K562 (cell line): ENCODE results near the gene HOPX. TPM values are rescaled to one million over a fixed set of nuclear protein-coding genes. Genes with fewer than 3 reads are reported as not detected.

ENCODE experiments used
- ATAC-seq: fragments of 200-7000 bp; cut with Tn5 transposase; 3 replicates; pipeline ENCODE4 v1.9.1; 2020; ENCODE audit warnings: moderate library complexity
- BruUV-seq: library from RNA; stranded (reverse); fragments of 400-500 nt; replicated peaks from 2 replicates; lab custom pipeline; 2021; lab: Mats Ljungman, UMichigan
- CTCF ChIA-PET: fragments of 300-600 bp; formaldehyde crosslinking; extraction: SDS; loops from one replicate; lab custom pipeline; 2021; ENCODE audit warnings: low intra/inter-chr PET ratio; lab: Yijun Ruan, JAX
- POLR2A ChIA-PET: fragments of 300-600, 350-650 bp; sonication (Branson Sonifier 250); formaldehyde crosslinking; extraction: SDS; loops from one replicate; lab custom pipeline; 2021; ENCODE audit warnings: antibody characterized with exemption, inconsistent platforms; lab: Yijun Ruan, JAX
- DNase-seq, 4 experiments: peaks; one replicate each; pipeline versions ENCODE4 v3.0.0 to v3.0.0-alpha.2; 2011 to 2018; ENCODE audit warnings: low spot score in 3 of 4, mixed read lengths in 3 of 4; ENCODE audit errors: extremely low read depth in 1 of 4
- FAIRE-seq: peaks from 2 replicates; lab custom pipeline; 2011; peaks lifted over from hg19 to GRCh38; lab: Jason Lieb, UNC
- H2AFZ ChIP-seq: 2 replicates; pipeline ENCODE4 v1.6.0; 2011; ENCODE audit warnings: low read depth, low read length, control low read depth, inconsistent platforms
- H3K27ac ChIP-seq: fragments of 200-600 bp; 3 replicates; pipeline ENCODE4 v1.8.0; 2011; ENCODE audit warnings: low read depth, mild to moderate bottlenecking, control low read depth, inconsistent platforms, low read length, moderate library complexity, mixed read lengths; ENCODE audit errors: extremely low read depth
- H3K27me3 ChIP-seq, 2 experiments: fragments of 300-600 bp in 1 of 2; 2 replicates in 1 of 2; 3 replicates in 1 of 2; pipeline versions ENCODE4 v1.6.0 to v1.8.0; 2011; ENCODE audit warnings: inconsistent platforms in 2 of 2, low read length in 2 of 2, mild to moderate bottlenecking in 1 of 2, mixed read lengths in 1 of 2, moderate library complexity in 1 of 2; ENCODE audit not compliant: control insufficient read depth in 2 of 2, insufficient read depth in 2 of 2
- H3K36me3 ChIP-seq: fragments of 300-600 bp; 3 replicates; pipeline ENCODE4 v1.8.0; 2011; ENCODE audit warnings: mild to moderate bottlenecking, low read length, inconsistent platforms; ENCODE audit not compliant: control insufficient read depth, insufficient read depth
- H3K4me1 ChIP-seq, 2 experiments: fragments of 200-600 bp in 1 of 2; replicated peaks in 1 of 2; 2 replicates in 1 of 2; 3 replicates in 1 of 2; pipeline versions ENCODE4 v1.5.1 to v1.8.0; 2011; ENCODE audit warnings: inconsistent platforms in 2 of 2, low read length in 2 of 2, mild to moderate bottlenecking in 1 of 2, mixed read lengths in 1 of 2, moderate library complexity in 1 of 2; ENCODE audit not compliant: control insufficient read depth in 2 of 2, insufficient read depth in 2 of 2
- H3K4me2 ChIP-seq: 2 replicates; pipeline ENCODE4 v1.6.1; 2011; ENCODE audit warnings: low read length, control low read depth, inconsistent platforms, mixed read lengths; ENCODE audit not compliant: insufficient read depth
- H3K4me3 ChIP-seq: fragments of 200-600 bp; sonication (generic), shearing (Covaris generic); 2 replicates; pipeline ENCODE4 v1.5.1; 2016; ENCODE audit warnings: control low read depth, inconsistent platforms
- H3K79me2 ChIP-seq: fragments of 200-600 bp; 3 replicates; pipeline ENCODE4 v1.8.0; 2011; ENCODE audit warnings: low read length, inconsistent platforms; ENCODE audit not compliant: control insufficient read depth, insufficient read depth
- H3K9ac ChIP-seq, 2 experiments: 2 replicates each; pipeline versions ENCODE4 v1.6.0 to v1.6.1; 2011; ENCODE audit warnings: low read depth in 2 of 2, low read length in 2 of 2, control low read depth in 1 of 2, inconsistent platforms in 1 of 2, mild to moderate bottlenecking in 1 of 2, mixed read lengths in 1 of 2; ENCODE audit not compliant: insufficient read depth in 1 of 2
- H3K9me1 ChIP-seq: one replicate; pipeline ENCODE4 v1.6.0; 2011; ENCODE audit warnings: inconsistent platforms, mild to moderate bottlenecking, low read length, moderate library complexity; ENCODE audit not compliant: control insufficient read depth, insufficient read depth
- H3K9me3 ChIP-seq: replicated peaks from 2 replicates; pipeline ENCODE4 v1.5.1; 2011; ENCODE audit warnings: low read depth, low read length, inconsistent platforms; ENCODE audit not compliant: control insufficient read depth, insufficient read depth
- H4K20me1 ChIP-seq: replicated peaks from 2 replicates; pipeline ENCODE4 v1.6.1; 2011; ENCODE audit warnings: low read length, inconsistent platforms, mixed read lengths; ENCODE audit not compliant: control insufficient read depth, insufficient read depth
- ARID2 ChIP-seq: fragments of 450-650 bp; IDR thresholded peaks from 2 replicates; pipeline ENCODE4 v1.6.1; 2017; ENCODE audit warnings: antibody characterized with exemption, mild to moderate bottlenecking
- CTCFL ChIP-seq: IDR thresholded peaks from 2 replicates; pipeline ENCODE4 v1.6.1; 2011; ENCODE audit warnings: borderline replicate concordance, low read depth, mild to moderate bottlenecking, moderate library complexity, low read length; ENCODE audit not compliant: insufficient read depth, poor library complexity, severe bottlenecking
- EGR1 ChIP-seq: fragments of 450-650 bp; conservative IDR thresholded peaks from 2 replicates; pipeline ENCODE4 v1.6.1; 2017; ENCODE audit warnings: mild to moderate bottlenecking
- ETS2 ChIP-seq: IDR thresholded peaks from 2 replicates; pipeline ENCODE4 v1.6.1; 2016; ENCODE audit warnings: borderline replicate concordance, missing genetic modification characterization, mild to moderate bottlenecking, moderate library complexity, missing compliant biosample characterization; ENCODE audit not compliant: poor library complexity, severe bottlenecking
- FOXO4 ChIP-seq: fragments of 450-650 bp; formaldehyde crosslinking; IDR thresholded peaks from 2 replicates; pipeline ENCODE4 v1.4.0; 2020; ENCODE audit warnings: mild to moderate bottlenecking, moderate library complexity
- HEY1 ChIP-seq: fragments of 250-450 bp; sonication (Bioruptor Pico); IDR thresholded peaks from 2 replicates; pipeline ENCODE4 v1.5.0; 2020; ENCODE audit warnings: mild to moderate bottlenecking, moderate library complexity, borderline replicate concordance
- MAZ ChIP-seq, 2 experiments: fragments of 450-650 bp in 1 of 2; sonication (generic) in 1 of 2; formaldehyde crosslinking; IDR thresholded peaks in 1 of 2; conservative IDR thresholded peaks in 1 of 2; 2 replicates each; pipeline versions ENCODE4 v1.4.0 to v1.5.0; 2020; ENCODE audit warnings: mild to moderate bottlenecking in 1 of 2, missing genetic modification reagents in 1 of 2
- NCOA6 ChIP-seq: fragments of 450-650 bp; IDR thresholded peaks from 2 replicates; pipeline ENCODE4 v1.6.1; 2017; ENCODE audit warnings: mild to moderate bottlenecking
- NR3C1 ChIP-seq: sonication (generic); formaldehyde crosslinking; IDR thresholded peaks from 2 replicates; pipeline ENCODE4 v1.8.1; 2022; ENCODE audit warnings: missing genetic modification reagents
- PHTF2 ChIP-seq: fragments of 250-450 bp; sonication (Bioruptor Pico); IDR thresholded peaks from 2 replicates; pipeline ENCODE4 v1.5.0; 2021; ENCODE audit warnings: mild to moderate bottlenecking
- POLR2H ChIP-seq: IDR thresholded peaks from 2 replicates; pipeline ENCODE4 v1.6.1; 2016; ENCODE audit warnings: missing genetic modification characterization, low read depth, mild to moderate bottlenecking, control low read depth, missing compliant biosample characterization, moderate library complexity
- PYGO2 ChIP-seq: fragments of 450-650 bp; IDR thresholded peaks from 2 replicates; pipeline ENCODE4 v1.6.1; 2016; ENCODE audit warnings: mild to moderate bottlenecking, missing genetic modification characterization, moderate library complexity, missing compliant biosample characterization
- RBM15 ChIP-seq: fragments of 200-400 bp; formaldehyde crosslinking; IDR thresholded peaks from 2 replicates; pipeline ENCODE4 v1.6.1; 2018; ENCODE audit warnings: mild to moderate bottlenecking, low read length, moderate library complexity; ENCODE audit not compliant: insufficient read depth
- TEAD4 ChIP-seq, 2 experiments: sonication (generic) in 1 of 2; formaldehyde crosslinking in 1 of 2; IDR thresholded peaks; 2 replicates each; pipeline versions ENCODE4 v1.6.1 to v1.8.0; 2012 to 2022; ENCODE audit warnings: borderline replicate concordance in 1 of 2, inconsistent platforms in 1 of 2, low read length in 1 of 2, mild to moderate bottlenecking in 1 of 2, missing genetic modification reagents in 1 of 2
- ZBTB33 ChIP-seq: sonication (generic); formaldehyde crosslinking; IDR thresholded peaks from 2 replicates; pipeline ENCODE4 v1.8.1; 2023; ENCODE audit warnings: mild to moderate bottlenecking, missing genetic modification reagents
- WGBS: fragments of 100-300 bp; shearing (Covaris generic); methylation state at CpG from one replicate; pipeline ENCODE4 v1.1.6; 2016; ENCODE audit warnings: low coverage, mixed read lengths; ENCODE audit not compliant: insufficient coverage; ENCODE audit errors: missing lambda C conversion rate; 5-methylcytosine and 5-hydroxymethylcytosine counted together
- in situ Hi-C: fragments of 300-500 bp; cut with MboI; formaldehyde crosslinking; loops from 4 replicates; pipeline ENCODE4 v1.15.0; 2018; ENCODE audit warnings: inconsistent platforms, mixed read lengths
- intact Hi-C: fragments of 100-400 bp; cut with micrococcal nuclease; formaldehyde crosslinking; loops from 2 replicates; pipeline ENCODE4 v1.14.2; 2022
- polyA plus RNA-seq, 8 experiments: library from polyadenylated mRNA; depleted of rRNA in 4 of 8; stranded (reverse) in 5 of 8; unstranded in 3 of 8; fragments of >200 nt; fragmentation: Nextera tagmentation in 2 of 8; fragmentation: Illumina TruSeq in 1 of 8; extraction: Ambion mirVana in 2 of 8; extraction: Trizol in 1 of 8; gene quantifications; 2 replicates each; pipeline versions ENCODE4 v1.2.1 to v1.2.3, GENCODE V29; 2011 to 2014; ENCODE audit warnings: inconsistent platforms in 1 of 8, missing spikeins in 1 of 8
- total RNA-seq, 7 experiments: library from RNA; depleted of rRNA in 6 of 7; stranded (reverse); fragments of >200 nt in 6 of 7; fragmentation: Illumina TruSeq in 2 of 7; extraction: Trizol in 2 of 7; gene quantifications; 2 replicates each; pipeline versions ENCODE4 v1.2.1 to v1.2.3, GENCODE V29; 2011 to 2021; ENCODE audit warnings: low replicate concordance in 1 of 7

HOPX gene
- total and polyA plus RNA-seq, 9 of the 15 experiments (the other 6 are each of a cell fraction or from before 2014, with no cell fraction given): 0.24 TPM; not detected in 8

GRCh38 chr4:56703378-56703777 lies 22.3 kb upstream of the HOPX start:
- ChIA-PET CTCF (no interaction called here), POLR2A (no interaction called here)
- Histone ChIP-seq H3K4me2 (no peak overlapping the region), H4K20me1 (no peaks in the 10 kb centered on the region), H3K79me2 (no peaks in the 10 kb centered on the region), H3K9ac (no peak overlapping the region), H3K9me1 (no peaks in the 10 kb centered on the region), H2AFZ (no peak overlapping the region), H3K27ac (no peak overlapping the region), H3K4me3 (no peak overlapping the region), H3K36me3 (no peaks in the 10 kb centered on the region), H3K9me3 (no peaks in the 10 kb centered on the region), H3K27me3 (peaks cover 2 to 4% of the 10 kb centered on the region in 2 experiments; a peak in 2 of 5 replicates), H3K4me1 (no peaks in the 10 kb centered on the region)
- WGBS: 4% methylated on average over 5 of the region's 5 CpGs
- no peak for DNase-seq
- BruUV-seq: no TSS peak
- in situ Hi-C loops: no loop called here
- FAIRE-seq: no peak
- intact Hi-C loops: no loop called here
- ATAC-seq: no peak
- no peak for TF ChIP-seq HEY1 (CRISPR knock-in tag)
- TF ChIP-seq EGR1: no peak
- no peak for TF ChIP-seq TEAD4 (IDR thresholded peaks at IDR 0.05; ENCODE audit: low read length)
- TF ChIP-seq TEAD4 (CRISPR knock-in tag; IDR thresholded peaks at IDR 0.05; ENCODE audit: borderline replicate concordance): no peak
- no peak for TF ChIP-seq CTCFL
- no peak for TF ChIP-seq PHTF2 (CRISPR knock-in tag)
- no peak for TF ChIP-seq POLR2H (tag)
- no peak for TF ChIP-seq MAZ (CRISPR knock-in tag; conservative IDR thresholded peaks at IDR 0.05 in 1 of 2, IDR thresholded peaks at IDR 0.05 in 1 of 2)
- no peak for TF ChIP-seq PYGO2 (tag)
- TF ChIP-seq RBM15: no peak
- TF ChIP-seq ZBTB33 (CRISPR knock-in tag): no peak
- TF ChIP-seq NCOA6: no peak
- TF ChIP-seq ARID2: no peak
- no peak for TF ChIP-seq FOXO4 (CRISPR knock-in tag)
- no peak for TF ChIP-seq NR3C1 (CRISPR knock-in tag)
- TF ChIP-seq ETS2: no peak
